T-helper 9 cell (primary cell): Measurements from ENCODE around the gene KLF16.

Experiments used
- DNase-seq: peaks from one replicate; pipeline ENCODE4 v3.0.0-alpha.2; 2020

KLF16 gene

GRCh38 chr19:1805401-1806183, 57.8 kb downstream of the KLF16 start:
- no peak for DNase-seq

- DNase-seq = no peak
Observed at GRCh38 chr19:1804858-1805257, 58.5 kb downstream of the KLF16 start.
